Stomach (tissue), 4 donors: ENCODE results near the gene BCAS3.

Experiments used
- CTCF ChIP-seq, 7 experiments: fragments of 450-650 bp in 4 of 7; fragments of 200-600 bp in 3 of 7; sonication (generic) in 3 of 7; IDR thresholded peaks; one replicate each; pipeline ENCODE4 v1.5.1; 2016 to 2019; ENCODE audit warnings: antibody characterized with exemption in 7 of 7, control low read depth in 2 of 7, mild to moderate bottlenecking in 1 of 7
- EP300 ChIP-seq: sonication (generic); formaldehyde crosslinking; IDR thresholded peaks from one replicate; pipeline ENCODE4 v1.6.1; 2017; ENCODE audit warnings: antibody characterized with exemption
- POLR2A ChIP-seq, 4 donors: fragments of 450-650 bp; IDR thresholded peaks; one replicate each; pipeline ENCODE4 v1.6.1; 2016; ENCODE audit warnings: antibody characterized with exemption in 4 of 4, control low read depth in 2 of 4, mild to moderate bottlenecking in 1 of 4, moderate library complexity in 1 of 4
- POLR2AphosphoS5 ChIP-seq, 3 donors: sonication (generic); formaldehyde crosslinking; IDR thresholded peaks; one replicate each; pipeline ENCODE4 v1.6.1; 2016; ENCODE audit warnings: antibody characterized with exemption in 3 of 3

GRCh38 chr17:61164517-61164916 lies 486.9 kb downstream of the BCAS3 start:
- TF ChIP-seq POLR2AphosphoS5 (IDR thresholded peaks at IDR 0.05) (no peak), CTCF (IDR thresholded peaks at IDR 0.05) (no peak), POLR2A (IDR thresholded peaks at IDR 0.05) (no peak), EP300 (no peak)
